ENCODE measurements around the gene FAM111A.

DNA sequence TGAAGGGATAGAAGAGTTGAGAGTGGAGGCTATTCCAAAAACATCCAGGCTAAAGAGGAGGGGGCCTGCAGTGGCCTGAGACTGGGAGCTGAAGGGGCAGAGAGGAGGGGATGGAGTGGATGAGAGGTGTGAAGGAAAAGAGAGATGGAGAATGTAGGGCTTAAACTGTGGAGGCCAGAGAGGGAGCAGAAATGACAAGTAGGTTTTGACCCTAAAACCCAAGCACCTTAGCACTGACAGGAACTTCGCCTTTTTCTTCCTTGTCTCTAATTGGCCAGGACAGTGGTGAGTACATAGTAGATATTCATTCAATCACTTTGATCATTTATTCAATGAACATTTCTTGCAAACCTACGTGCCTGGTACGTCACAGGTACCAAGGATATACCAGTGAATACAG is 28.3 kb upstream of the FAM111A start:
- TF ChIP-seq, protein P1, sequence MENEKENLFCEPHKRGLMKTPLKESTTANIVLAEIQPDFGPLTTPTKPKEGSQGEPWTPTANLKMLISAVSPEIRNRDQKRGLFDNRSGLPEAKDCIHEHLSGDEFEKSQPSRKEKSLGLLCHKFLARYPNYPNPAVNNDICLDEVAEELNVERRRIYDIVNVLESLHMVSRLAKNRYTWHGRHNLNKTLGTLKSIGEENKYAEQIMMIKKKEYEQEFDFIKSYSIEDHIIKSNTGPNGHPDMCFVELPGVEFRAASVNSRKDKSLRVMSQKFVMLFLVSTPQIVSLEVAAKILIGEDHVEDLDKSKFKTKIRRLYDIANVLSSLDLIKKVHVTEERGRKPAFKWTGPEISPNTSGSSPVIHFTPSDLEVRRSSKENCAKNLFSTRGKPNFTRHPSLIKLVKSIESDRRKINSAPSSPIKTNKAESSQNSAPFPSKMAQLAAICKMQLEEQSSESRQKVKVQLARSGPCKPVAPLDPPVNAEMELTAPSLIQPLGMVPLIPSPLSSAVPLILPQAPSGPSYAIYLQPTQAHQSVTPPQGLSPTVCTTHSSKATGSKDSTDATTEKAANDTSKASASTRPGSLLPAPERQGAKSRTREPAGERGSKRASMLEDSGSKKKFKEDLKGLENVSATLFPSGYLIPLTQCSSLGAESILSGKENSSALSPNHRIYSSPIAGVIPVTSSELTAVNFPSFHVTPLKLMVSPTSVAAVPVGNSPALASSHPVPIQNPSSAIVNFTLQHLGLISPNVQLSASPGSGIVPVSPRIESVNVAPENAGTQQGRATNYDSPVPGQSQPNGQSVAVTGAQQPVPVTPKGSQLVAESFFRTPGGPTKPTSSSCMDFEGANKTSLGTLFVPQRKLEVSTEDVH (IDR thresholded peaks at IDR 0.05; ENCODE audit: low read depth, partially characterized antibody): no peak
- TF ChIP-seq, protein P2, sequence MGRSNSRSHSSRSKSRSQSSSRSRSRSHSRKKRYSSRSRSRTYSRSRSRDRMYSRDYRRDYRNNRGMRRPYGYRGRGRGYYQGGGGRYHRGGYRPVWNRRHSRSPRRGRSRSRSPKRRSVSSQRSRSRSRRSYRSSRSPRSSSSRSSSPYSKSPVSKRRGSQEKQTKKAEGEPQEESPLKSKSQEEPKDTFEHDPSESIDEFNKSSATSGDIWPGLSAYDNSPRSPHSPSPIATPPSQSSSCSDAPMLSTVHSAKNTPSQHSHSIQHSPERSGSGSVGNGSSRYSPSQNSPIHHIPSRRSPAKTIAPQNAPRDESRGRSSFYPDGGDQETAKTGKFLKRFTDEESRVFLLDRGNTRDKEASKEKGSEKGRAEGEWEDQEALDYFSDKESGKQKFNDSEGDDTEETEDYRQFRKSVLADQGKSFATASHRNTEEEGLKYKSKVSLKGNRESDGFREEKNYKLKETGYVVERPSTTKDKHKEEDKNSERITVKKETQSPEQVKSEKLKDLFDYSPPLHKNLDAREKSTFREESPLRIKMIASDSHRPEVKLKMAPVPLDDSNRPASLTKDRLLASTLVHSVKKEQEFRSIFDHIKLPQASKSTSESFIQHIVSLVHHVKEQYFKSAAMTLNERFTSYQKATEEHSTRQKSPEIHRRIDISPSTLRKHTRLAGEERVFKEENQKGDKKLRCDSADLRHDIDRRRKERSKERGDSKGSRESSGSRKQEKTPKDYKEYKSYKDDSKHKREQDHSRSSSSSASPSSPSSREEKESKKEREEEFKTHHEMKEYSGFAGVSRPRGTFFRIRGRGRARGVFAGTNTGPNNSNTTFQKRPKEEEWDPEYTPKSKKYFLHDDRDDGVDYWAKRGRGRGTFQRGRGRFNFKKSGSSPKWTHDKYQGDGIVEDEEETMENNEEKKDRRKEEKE (IDR thresholded peaks at IDR 0.05): no peak
- no peak for TF ChIP-seq KDM1A (IDR thresholded peaks at IDR 0.05; ENCODE audit: borderline replicate concordance)
- TF ChIP-seq CEBPB (IDR thresholded peaks at IDR 0.05; ENCODE audit: borderline replicate concordance in 1 of 2, low read depth in 2 of 2, low read length in 2 of 2): no peak
- TF ChIP-seq EP300 (IDR thresholded peaks at IDR 0.05; ENCODE audit: borderline replicate concordance in 1 of 2, control insufficient read depth in 1 of 2, low read depth in 2 of 2, low read length in 2 of 2): no peak
- no peak for TF ChIP-seq SUZ12 (IDR thresholded peaks at IDR 0.05; ENCODE audit: unreplicated experiment)
- no peak for TF ChIP-seq YY1 (IDR thresholded peaks at IDR 0.05; ENCODE audit: low read depth, low read length)

Measured in GM12878 (cell line).